HL-60 (cell line): ENCODE measurements around the gene TBC1D22A.

Experiments
- GABPA ChIP-seq: IDR thresholded peaks from 2 replicates; pipeline ENCODE4 v1.6.1; 2012; ENCODE audit warnings: low read depth
- POLR2AphosphoS5 ChIP-seq: IDR thresholded peaks from 2 replicates; pipeline ENCODE4 v1.6.1; 2012; ENCODE audit warnings: low read depth
- TF ChIP-seq, protein P1 (sequence below): IDR thresholded peaks from one replicate; pipeline ENCODE4 v1.5.1; 2011; ENCODE audit warnings: low read length, control low read depth, inconsistent platforms; ENCODE audit not compliant: insufficient read depth

DNA sequence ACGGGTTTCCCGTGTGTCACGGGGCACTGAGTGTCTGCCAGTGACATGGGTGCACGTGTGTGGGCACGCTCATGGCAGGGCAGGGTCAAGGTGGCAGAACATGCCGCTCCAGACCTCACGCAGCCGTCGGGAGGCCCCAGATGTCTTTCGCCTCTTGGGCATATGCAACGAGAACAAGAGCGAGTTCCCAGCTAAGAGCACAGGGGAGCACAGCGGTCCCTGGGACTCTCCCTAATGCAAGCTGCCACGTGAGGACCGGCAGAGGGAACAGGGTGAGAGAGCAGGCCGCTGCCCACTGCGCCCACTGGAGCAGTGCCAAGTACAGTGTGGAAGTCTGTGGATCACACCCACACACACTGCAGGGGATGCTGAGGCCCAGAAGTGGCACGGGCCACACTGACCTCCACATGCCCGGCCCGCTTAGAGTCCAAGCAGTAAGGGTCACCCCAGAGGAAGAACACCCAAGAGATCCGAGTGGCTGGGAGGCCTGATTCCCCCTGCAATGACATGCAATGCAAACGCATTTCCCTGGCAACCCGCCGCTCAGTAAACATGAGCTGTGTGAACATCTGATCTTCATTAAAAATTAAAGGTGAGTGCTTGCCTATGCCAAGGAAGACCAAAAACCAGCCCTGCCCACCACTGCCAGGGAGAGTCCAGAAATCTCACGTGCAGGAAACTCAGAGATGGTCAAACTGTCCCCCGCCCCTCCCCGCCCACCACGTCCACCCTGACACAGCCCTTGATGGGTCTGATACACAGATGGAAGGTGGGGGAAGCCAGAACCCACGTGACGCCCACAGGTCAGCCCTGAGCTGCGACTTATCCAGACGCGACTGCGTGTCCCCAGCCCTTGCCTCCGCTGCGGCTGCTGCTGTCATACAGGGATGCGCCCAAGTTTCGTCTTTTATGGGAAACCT lies 36.1 kb upstream of the TBC1D22A start:
- TF ChIP-seq POLR2AphosphoS5 = no peak
- TF ChIP-seq, protein P1, sequence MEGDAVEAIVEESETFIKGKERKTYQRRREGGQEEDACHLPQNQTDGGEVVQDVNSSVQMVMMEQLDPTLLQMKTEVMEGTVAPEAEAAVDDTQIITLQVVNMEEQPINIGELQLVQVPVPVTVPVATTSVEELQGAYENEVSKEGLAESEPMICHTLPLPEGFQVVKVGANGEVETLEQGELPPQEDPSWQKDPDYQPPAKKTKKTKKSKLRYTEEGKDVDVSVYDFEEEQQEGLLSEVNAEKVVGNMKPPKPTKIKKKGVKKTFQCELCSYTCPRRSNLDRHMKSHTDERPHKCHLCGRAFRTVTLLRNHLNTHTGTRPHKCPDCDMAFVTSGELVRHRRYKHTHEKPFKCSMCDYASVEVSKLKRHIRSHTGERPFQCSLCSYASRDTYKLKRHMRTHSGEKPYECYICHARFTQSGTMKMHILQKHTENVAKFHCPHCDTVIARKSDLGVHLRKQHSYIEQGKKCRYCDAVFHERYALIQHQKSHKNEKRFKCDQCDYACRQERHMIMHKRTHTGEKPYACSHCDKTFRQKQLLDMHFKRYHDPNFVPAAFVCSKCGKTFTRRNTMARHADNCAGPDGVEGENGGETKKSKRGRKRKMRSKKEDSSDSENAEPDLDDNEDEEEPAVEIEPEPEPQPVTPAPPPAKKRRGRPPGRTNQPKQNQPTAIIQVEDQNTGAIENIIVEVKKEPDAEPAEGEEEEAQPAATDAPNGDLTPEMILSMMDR = no peak
- TF ChIP-seq GABPA = no peak
